Ascending aorta (tissue), 2 donors: ENCODE data around the gene RNF43. TPM values are rescaled to one million over a fixed set of nuclear protein-coding genes. Genes with fewer than 3 reads are reported as not detected.

Experiments
- DNase-seq, 2 donors: peaks; one replicate each; pipeline ENCODE4 v3.0.0-alpha.2; 2019; ENCODE audit warnings: low spot score in 2 of 2
- H3K27ac ChIP-seq, 2 donors: fragments of 200-600 bp; sonication (generic); one replicate each; pipeline ENCODE4 v1.5.1; 2016 to 2017; ENCODE audit warnings: mild to moderate bottlenecking in 1 of 2
- H3K27me3 ChIP-seq: fragments of 200-600 bp; sonication (generic); one replicate; pipeline ENCODE4 v1.5.1; 2017
- H3K36me3 ChIP-seq, 2 donors: fragments of 200-600 bp; sonication (generic); one replicate each; pipeline ENCODE4 v1.5.1; 2016
- H3K4me1 ChIP-seq, 2 donors: fragments of 200-600 bp; sonication (generic); one replicate each; pipeline ENCODE4 v1.5.1; 2016 to 2017; ENCODE audit warnings: mild to moderate bottlenecking in 1 of 2
- H3K4me3 ChIP-seq, 2 donors: fragments of 200-600 bp; sonication (generic); one replicate each; pipeline ENCODE4 v1.5.1; 2016 to 2017; ENCODE audit warnings: mild to moderate bottlenecking in 1 of 2
- H3K9me3 ChIP-seq, 2 donors: fragments of 200-600 bp; sonication (generic); one replicate each; pipeline ENCODE4 v1.5.1; 2016
- CTCF ChIP-seq, 3 experiments: fragments of 200-600 bp in 2 of 3; fragments of 450-650 bp in 1 of 3; sonication (generic) in 2 of 3; IDR thresholded peaks; one replicate each; pipeline ENCODE4 v1.5.1; 2016 to 2019; ENCODE audit warnings: antibody characterized with exemption in 3 of 3, mild to moderate bottlenecking in 1 of 3, moderate library complexity in 1 of 3
- intact Hi-C: fragments of 100-400 bp; cut with DNase I; formaldehyde crosslinking; loops from one replicate; pipeline ENCODE4 v1.15.1; 2023
- total RNA-seq: library from RNA; depleted of rRNA; stranded (reverse); fragments of >200 nt; gene quantifications from one replicate; pipeline ENCODE4 v1.1.0, GENCODE V29; 2016

RNF43 gene
- total RNA-seq, 1 donor from 2014 or later = 0.53 TPM

- no peaks in the 10 kb centered on the region for H3K9me3 ChIP-seq
- intact Hi-C loops = no loop called here
- no peak for DNase-seq
- no peaks in the 10 kb centered on the region for H3K4me1 ChIP-seq
- H3K36me3 ChIP-seq = no peaks in the 10 kb centered on the region
- H3K4me3 ChIP-seq = no peak overlapping the region
- H3K27me3 ChIP-seq = no peaks in the 10 kb centered on the region
- H3K27ac ChIP-seq = no peak overlapping the region
- TF ChIP-seq CTCF (IDR thresholded peaks at IDR 0.05) = no peak
Observed at GRCh38 chr17:58409432-58409831, 7.9 kb downstream of the RNF43 start.

- Histone ChIP-seq H3K4me3 (no peak overlapping the region), H3K36me3 (no peaks in the 10 kb centered on the region), H3K9me3 (no peaks in the 10 kb centered on the region), H3K27ac (no peak overlapping the region), H3K27me3 (no peaks in the 10 kb centered on the region), H3K4me1 (no peaks in the 10 kb centered on the region)
- no peak for TF ChIP-seq CTCF (IDR thresholded peaks at IDR 0.05)
- intact Hi-C loops = no loop called here
- DNase-seq = no peak
Observed at GRCh38 chr17:58403311-58403710, 14.0 kb downstream of the RNF43 start.

- intact Hi-C loops = no loop called here
- H3K4me3 ChIP-seq = no peak overlapping the region
Observed at GRCh38 chr17:58402679-58403078, 14.7 kb downstream of the RNF43 start.

DNA sequence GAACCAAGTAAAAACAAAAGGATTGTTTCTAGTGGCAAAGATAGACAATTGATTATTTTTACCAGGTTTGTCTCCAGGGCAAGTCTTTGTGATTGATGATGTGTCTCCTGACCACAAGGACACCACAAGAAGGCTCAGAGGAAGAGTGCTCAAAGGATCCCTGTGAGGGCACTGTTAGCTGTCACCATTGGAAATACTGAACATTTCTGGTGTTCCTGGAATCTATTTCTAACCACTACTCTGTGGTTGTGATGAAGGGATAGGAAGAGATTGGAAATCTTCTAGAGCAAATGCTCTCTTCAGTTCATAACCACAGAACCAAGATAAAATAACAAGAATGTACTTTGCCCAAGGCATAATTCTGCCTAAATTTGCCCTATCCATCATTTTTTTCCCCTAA lies 15.3 kb downstream of the RNF43 start:
- Histone ChIP-seq H3K4me1 (no peaks in the 10 kb centered on the region), H3K4me3 (no peak overlapping the region), H3K36me3 (no peaks in the 10 kb centered on the region), H3K27me3 (no peaks in the 10 kb centered on the region), H3K9me3 (no peaks in the 10 kb centered on the region), H3K27ac (no peak overlapping the region)
- DNase-seq = no peak
- intact Hi-C loops = no loop called here
- no peak for TF ChIP-seq CTCF (IDR thresholded peaks at IDR 0.05)

More at GRCh38 chr17:58402679-58403078, 14.7 kb downstream of the RNF43 start:
- TF ChIP-seq CTCF (IDR thresholded peaks at IDR 0.05) = no peak
- Histone ChIP-seq H3K27ac (no peak overlapping the region), H3K36me3 (no peaks in the 10 kb centered on the region), H3K9me3 (no peaks in the 10 kb centered on the region), H3K27me3 (no peaks in the 10 kb centered on the region), H3K4me1 (no peaks in the 10 kb centered on the region)
- no peak for DNase-seq

DNA sequence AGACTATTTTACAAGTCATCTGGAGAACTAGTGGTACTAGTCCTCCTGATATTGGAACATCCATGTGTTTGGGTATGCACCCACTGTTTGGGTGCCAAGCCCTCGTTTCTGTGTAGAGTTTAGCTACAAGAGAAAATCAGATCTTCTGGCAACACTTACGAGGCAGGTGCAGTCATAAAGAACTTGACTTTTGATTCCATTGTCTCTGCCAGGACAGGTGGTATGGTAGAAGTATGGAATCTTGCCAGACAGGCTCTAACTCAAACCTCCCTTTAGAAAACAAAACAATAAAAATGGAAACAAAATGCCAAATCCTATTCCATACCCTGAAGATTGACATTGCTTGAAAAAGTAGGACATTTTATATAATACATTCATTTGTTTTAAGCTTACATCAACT lies 16.0 kb downstream of the RNF43 start:
- H3K4me3 ChIP-seq = no peak overlapping the region
- intact Hi-C loops = no loop called here
- TF ChIP-seq CTCF (IDR thresholded peaks at IDR 0.05) = no peak
- no peaks in the 10 kb centered on the region for H3K9me3 ChIP-seq
- H3K27me3 ChIP-seq = no peaks in the 10 kb centered on the region
- no peaks in the 10 kb centered on the region for H3K36me3 ChIP-seq
- no peaks in the 10 kb centered on the region for H3K4me1 ChIP-seq
- H3K27ac ChIP-seq = no peak overlapping the region
- no peak for DNase-seq

DNA sequence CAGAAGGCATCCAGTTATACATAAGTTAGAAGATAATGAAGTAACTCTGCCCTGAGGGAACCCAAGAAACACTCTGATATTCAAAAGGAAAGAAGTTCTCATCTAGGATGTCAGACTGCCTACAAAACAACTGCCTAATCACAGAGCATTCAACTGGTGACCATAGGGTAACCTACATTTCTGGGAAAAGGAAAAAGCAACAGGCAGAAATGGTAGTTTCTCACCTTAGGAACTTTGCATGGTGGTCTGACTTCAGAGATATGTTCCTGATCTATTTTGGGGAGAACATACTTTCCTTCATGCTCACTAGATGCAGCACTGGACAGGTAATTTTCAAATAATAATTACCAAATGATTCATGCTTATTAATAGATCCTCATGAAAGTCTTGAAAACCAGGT lies 16.5 kb downstream of the RNF43 start:
- no peak for DNase-seq
- H3K4me1 ChIP-seq = no peaks in the 10 kb centered on the region
- no peak overlapping the region for H3K27ac ChIP-seq
- H3K4me3 ChIP-seq = no peak overlapping the region
- TF ChIP-seq CTCF (IDR thresholded peaks at IDR 0.05) = no peak
- intact Hi-C loops = no loop called here
- no peaks in the 10 kb centered on the region for H3K36me3 ChIP-seq
- H3K9me3 ChIP-seq = no peaks in the 10 kb centered on the region
- H3K27me3 ChIP-seq = no peaks in the 10 kb centered on the region
